Adrenal gland (tissue), 5 donors: ENCODE results near the gene FRS2.

ENCODE experiments used
- POLR2A ChIP-seq, 2 donors: fragments of 450-650 bp; IDR thresholded peaks; one replicate each; pipeline ENCODE4 v1.6.1; 2017; ENCODE audit warnings: antibody characterized with exemption in 2 of 2, mild to moderate bottlenecking in 2 of 2, moderate library complexity in 1 of 2
- TF ChIP-seq, protein P1 (sequence below), 6 experiments: fragments of 450-650 bp in 4 of 6; fragments of 200-600 bp in 2 of 6; sonication (generic) in 1 of 6; IDR thresholded peaks; 1 replicate in 5 of 6; 2 replicates in 1 of 6; pipeline versions ENCODE4 v1.5.1 to v1.8.0; 2016 to 2021; ENCODE audit warnings: antibody characterized with exemption in 6 of 6, mild to moderate bottlenecking in 2 of 6, moderate library complexity in 1 of 6
- donor health status: DM: no; HTN: no; CAD: no.

DNA sequence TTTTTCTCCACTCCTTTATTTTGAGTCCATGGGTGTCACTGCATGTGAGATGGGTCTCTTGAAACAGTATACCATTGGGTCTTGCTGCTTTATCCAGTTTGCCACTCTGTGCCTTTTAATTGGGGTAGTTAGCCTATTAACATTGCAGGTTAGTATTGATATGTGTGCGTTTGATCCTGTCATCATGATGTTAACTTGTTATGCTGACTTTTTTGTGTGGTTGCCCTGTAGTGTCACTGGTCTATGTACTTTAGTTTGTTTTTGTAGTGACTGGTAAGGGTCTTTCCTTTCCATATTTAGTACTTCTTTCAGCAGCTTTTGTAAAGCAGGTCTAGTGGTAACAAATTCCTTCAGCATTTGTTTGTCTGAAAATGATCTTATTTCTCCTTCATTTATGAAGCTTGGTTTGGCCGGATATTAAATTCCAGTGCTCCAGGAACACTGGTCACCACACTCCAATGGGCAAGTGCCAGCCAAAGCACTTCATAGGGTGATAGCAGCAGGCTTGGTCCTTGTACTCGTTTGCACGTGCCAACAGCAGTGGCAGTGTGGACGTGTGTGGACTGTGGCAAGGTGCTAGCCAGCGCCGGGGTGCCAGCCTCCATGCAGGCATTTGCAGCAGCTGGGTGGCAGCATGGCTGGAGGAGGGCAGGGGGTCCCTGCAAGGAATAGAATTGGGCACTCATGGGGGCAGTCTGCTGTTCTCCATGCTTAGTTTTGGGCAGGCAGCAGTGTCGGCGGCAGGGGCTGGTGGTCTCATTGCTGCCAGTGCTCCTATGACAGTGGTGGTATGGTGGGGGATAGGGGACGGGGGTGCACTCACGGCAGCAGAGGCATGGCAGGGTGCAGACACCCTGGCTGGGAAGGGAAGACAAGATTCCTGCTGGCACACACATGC is 53.5 kb downstream of the FRS2 start:
- no peak for TF ChIP-seq POLR2A (IDR thresholded peaks at IDR 0.05)
- TF ChIP-seq, protein P1, sequence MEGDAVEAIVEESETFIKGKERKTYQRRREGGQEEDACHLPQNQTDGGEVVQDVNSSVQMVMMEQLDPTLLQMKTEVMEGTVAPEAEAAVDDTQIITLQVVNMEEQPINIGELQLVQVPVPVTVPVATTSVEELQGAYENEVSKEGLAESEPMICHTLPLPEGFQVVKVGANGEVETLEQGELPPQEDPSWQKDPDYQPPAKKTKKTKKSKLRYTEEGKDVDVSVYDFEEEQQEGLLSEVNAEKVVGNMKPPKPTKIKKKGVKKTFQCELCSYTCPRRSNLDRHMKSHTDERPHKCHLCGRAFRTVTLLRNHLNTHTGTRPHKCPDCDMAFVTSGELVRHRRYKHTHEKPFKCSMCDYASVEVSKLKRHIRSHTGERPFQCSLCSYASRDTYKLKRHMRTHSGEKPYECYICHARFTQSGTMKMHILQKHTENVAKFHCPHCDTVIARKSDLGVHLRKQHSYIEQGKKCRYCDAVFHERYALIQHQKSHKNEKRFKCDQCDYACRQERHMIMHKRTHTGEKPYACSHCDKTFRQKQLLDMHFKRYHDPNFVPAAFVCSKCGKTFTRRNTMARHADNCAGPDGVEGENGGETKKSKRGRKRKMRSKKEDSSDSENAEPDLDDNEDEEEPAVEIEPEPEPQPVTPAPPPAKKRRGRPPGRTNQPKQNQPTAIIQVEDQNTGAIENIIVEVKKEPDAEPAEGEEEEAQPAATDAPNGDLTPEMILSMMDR (IDR thresholded peaks at IDR 0.05), result no peak
